Activated CD4-positive, alpha-beta T cell treated with anti-CD3 and anti-CD28 coated beads, Interleukin-2, amount 50 U/mL, for 16 hours (primary cell): ENCODE measurements around the gene YEATS2.

Source experiments
- DNase-seq: peaks from one replicate; pipeline ENCODE4 v3.0.0-alpha.2; 2020

The YEATS2 gene

DNA sequence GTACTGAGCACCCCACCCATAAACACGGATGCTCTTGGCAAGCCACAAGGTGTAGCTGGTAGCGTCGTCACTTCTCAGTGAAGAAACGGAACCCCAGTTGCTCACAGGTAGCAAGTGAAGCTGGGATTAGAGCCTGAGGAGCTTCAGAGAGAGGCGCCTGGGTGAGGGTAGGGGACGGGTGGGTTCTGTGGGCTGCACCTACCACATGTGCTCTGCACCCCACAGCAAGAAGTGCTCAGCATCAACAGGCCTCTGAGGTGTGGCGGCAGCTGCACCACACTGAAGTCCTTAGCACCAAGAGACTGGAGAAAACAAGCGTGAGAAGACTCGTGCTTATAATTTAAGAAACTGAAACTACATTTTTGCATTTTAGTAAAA is 118.0 kb downstream of the YEATS2 start:
- DNase-seq: no peak

- no peak for DNase-seq
Measured at GRCh38 chr3:183815951-183816475, 118.4 kb downstream of the YEATS2 start.

GRCh38 chr3:183816681-183817510 is 119.3 kb downstream of the YEATS2 start:
- no peak for DNase-seq

- DNase-seq: no peak
Measured at GRCh38 chr3:183817639-183818038, 120.0 kb downstream of the YEATS2 start.

GRCh38 chr3:183818041-183818620 is 120.5 kb downstream of the YEATS2 start:
- no peak for DNase-seq

GRCh38 chr3:183818706-183819624 is 121.4 kb downstream of the YEATS2 start:
- DNase-seq: no peak

- DNase-seq: no peak
Measured at GRCh38 chr3:183819831-183820230, 122.2 kb downstream of the YEATS2 start.

GRCh38 chr3:183822631-183823030 is 125.0 kb downstream of the YEATS2 start:
- DNase-seq: no peak

- no peak for DNase-seq
Measured at GRCh38 chr3:183823963-183824362, 126.4 kb downstream of the YEATS2 start.

- no peak for DNase-seq
Measured at GRCh38 chr3:183824761-183825455, 127.3 kb downstream of the YEATS2 start.

- DNase-seq: peak; percentile 35
Measured at GRCh38 chr3:183825456-183826161, 128.0 kb downstream of the YEATS2 start, which contains the start of gene MAP6D1. MAP6D1 (minus strand) TSS chr3:183825577; CDS start chr3:183825547, 30 bp downstream.

- no peak for DNase-seq
Measured at GRCh38 chr3:183826448-183827250, 129.1 kb downstream of the YEATS2 start.

- DNase-seq: no peak
Measured at GRCh38 chr3:183827809-183828537, 130.4 kb downstream of the YEATS2 start.

- DNase-seq: no peak
Measured at GRCh38 chr3:183828538-183828870, 130.9 kb downstream of the YEATS2 start.

- no peak for DNase-seq
Measured at GRCh38 chr3:183829466-183829865, 131.9 kb downstream of the YEATS2 start.

GRCh38 chr3:183830187-183830586 is 132.6 kb downstream of the YEATS2 start:
- DNase-seq: no peak

DNA sequence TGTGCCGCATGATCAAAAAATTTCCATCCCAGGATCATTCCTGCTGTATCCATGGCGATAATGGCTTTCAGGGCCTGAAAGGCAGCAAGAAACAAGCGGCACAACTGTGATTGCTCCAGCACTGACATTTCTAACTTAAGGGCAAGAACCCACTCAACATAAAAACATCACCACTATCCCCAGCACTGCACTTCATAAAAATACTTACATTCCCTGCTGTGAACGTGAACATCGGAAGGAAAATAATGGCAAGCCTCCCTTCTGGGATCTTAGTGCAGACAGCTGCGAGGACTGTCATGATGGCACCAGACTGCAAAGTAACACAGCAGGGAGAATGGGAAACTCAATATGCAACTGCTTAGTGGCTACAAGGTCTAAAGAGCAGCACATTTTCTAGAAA is 135.9 kb downstream of the YEATS2 start:
- no peak for DNase-seq

DNA sequence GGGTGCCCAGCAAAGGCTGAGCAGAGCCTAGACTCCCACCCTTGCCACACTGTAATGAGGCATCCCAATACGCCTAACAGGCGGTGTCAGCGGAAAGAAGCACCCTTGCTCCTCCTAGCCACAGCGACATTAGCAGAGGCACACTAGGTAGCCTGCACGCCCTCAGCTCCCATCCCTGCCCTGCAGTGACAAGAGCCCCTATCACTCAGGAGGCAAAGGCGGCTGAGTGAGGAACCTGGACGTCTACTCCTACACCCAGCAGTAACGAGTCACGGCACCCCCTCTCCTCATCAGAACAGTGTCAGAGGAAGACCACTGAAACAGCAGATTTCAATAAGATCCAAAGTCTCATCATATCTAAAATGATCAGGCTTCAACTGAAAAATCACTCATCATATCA is 139.8 kb downstream of the YEATS2 start:
- no peak for DNase-seq

GRCh38 chr3:183837894-183838293 is 140.3 kb downstream of the YEATS2 start:
- no peak for DNase-seq

DNA sequence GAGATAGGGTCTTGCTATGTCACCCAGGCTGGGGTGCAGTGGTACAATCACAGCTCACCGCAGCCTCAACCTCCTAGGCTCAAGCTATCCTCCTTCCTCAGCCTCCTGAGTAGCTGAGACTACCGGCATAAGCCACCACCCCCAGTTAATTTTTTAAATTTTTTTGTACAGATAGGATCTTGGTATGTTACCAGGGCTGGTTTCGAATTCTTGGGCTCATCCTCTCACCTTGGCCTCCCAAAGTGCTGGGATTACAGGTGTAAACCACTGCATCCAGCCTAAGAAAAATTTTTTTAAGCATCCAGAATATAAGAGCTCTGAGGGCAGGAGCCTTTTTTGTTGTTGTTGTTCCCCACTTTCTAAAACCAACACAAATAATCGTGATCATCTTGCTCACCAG is 142.2 kb downstream of the YEATS2 start:
- DNase-seq: no peak
